IMR-90 (cell line): ENCODE data around the gene SOS1. TPM values are rescaled to one million over a fixed set of nuclear protein-coding genes. Genes with fewer than 3 reads are reported as not detected.

ENCODE experiments used
- ATAC-seq: fragments of 200-7000 bp; cut with Tn5 transposase; 2 replicates; pipeline ENCODE4 v1.9.1; 2020; ENCODE audit warnings: low read depth, mild to moderate bottlenecking, moderate library complexity
- BruUV-seq: library from RNA; stranded (reverse); fragments of 400-500 nt; replicated peaks from 2 replicates; lab custom pipeline; 2021; lab: Mats Ljungman, UMichigan
- CTCF ChIA-PET: fragments of 300-600 bp; formaldehyde crosslinking; extraction: SDS; loops from one replicate; lab custom pipeline; 2021; ENCODE audit warnings: antibody characterized with exemption; lab: Yijun Ruan, JAX
- POLR2A ChIA-PET: fragments of 300-600 bp; sonication (Branson Sonifier 250); formaldehyde crosslinking; loops from one replicate; lab custom pipeline; 2022; ENCODE audit warnings: antibody characterized with exemption; ENCODE audit not compliant: unreplicated experiment; lab: Charles Lee
- DNase-seq: peaks from one replicate; pipeline ENCODE4 v3.0.0; 2013
- H2AFZ ChIP-seq: replicated peaks from 2 replicates; pipeline ENCODE3; 2013; ENCODE audit warnings: low read length, mild to moderate bottlenecking; ENCODE audit not compliant: poor library complexity
- H2AK5ac ChIP-seq: 2 replicates; pipeline ENCODE4 v1.6.1; 2013; ENCODE audit warnings: low read depth, low read length, inconsistent platforms
- H2AK9ac ChIP-seq: replicated peaks from 2 replicates; pipeline ENCODE3; 2013; ENCODE audit warnings: mild to moderate bottlenecking, low read depth, low read length, moderate library complexity; ENCODE audit not compliant: poor library complexity
- H2BK120ac ChIP-seq: 2 replicates; pipeline ENCODE4 v1.6.1; 2013; ENCODE audit warnings: low read depth, low read length, inconsistent platforms
- H2BK15ac ChIP-seq: 3 replicates; pipeline ENCODE4 v1.6.1; 2013; ENCODE audit warnings: low read depth, low read length, inconsistent platforms
- H2BK20ac ChIP-seq: 2 replicates; pipeline ENCODE4 v1.6.1; 2013; ENCODE audit warnings: low read depth, mild to moderate bottlenecking, inconsistent platforms, low read length, moderate library complexity
- H2BK5ac ChIP-seq: 2 replicates; pipeline ENCODE4 v1.6.1; 2013; ENCODE audit warnings: mild to moderate bottlenecking, low read depth, low read length, inconsistent platforms; ENCODE audit not compliant: poor library complexity, severe bottlenecking
- H3K14ac ChIP-seq: replicated peaks from 2 replicates; pipeline ENCODE4 v1.6.1; 2013; ENCODE audit warnings: low read depth, low read length, inconsistent platforms
- H3K18ac ChIP-seq: 2 replicates; pipeline ENCODE4 v1.6.1; 2013; ENCODE audit warnings: low read depth, low read length, control low read depth
- H3K23ac ChIP-seq: 2 replicates; pipeline ENCODE4 v1.6.1; 2013; ENCODE audit warnings: low read depth, low read length, inconsistent platforms
- H3K27ac ChIP-seq: 2 replicates; pipeline ENCODE4 v1.5.1; 2013; ENCODE audit warnings: mild to moderate bottlenecking, control low read depth, low read length; ENCODE audit not compliant: insufficient read depth
- H3K27me3 ChIP-seq: 2 replicates; pipeline ENCODE4 v1.6.1; 2013; ENCODE audit warnings: low read length; ENCODE audit not compliant: control insufficient read depth, insufficient read depth
- H3K36me3 ChIP-seq: 2 replicates; pipeline ENCODE4 v1.6.1; 2013; ENCODE audit warnings: low read length, mixed read lengths; ENCODE audit not compliant: control insufficient read depth, insufficient read depth
- H3K4ac ChIP-seq: 2 replicates; pipeline ENCODE4 v1.6.1; 2013; ENCODE audit warnings: low read depth, low read length, inconsistent platforms
- H3K4me1 ChIP-seq: 2 replicates; pipeline ENCODE4 v1.6.1; 2013; ENCODE audit warnings: low read length, mixed read lengths; ENCODE audit not compliant: control insufficient read depth, insufficient read depth
- H3K4me2 ChIP-seq: 2 replicates; pipeline ENCODE4 v1.6.1; 2013; ENCODE audit warnings: low read depth, mild to moderate bottlenecking, control low read depth, low read length, moderate library complexity
- H3K4me3 ChIP-seq: 2 replicates; pipeline ENCODE4 v1.5.1; 2013; ENCODE audit warnings: low read depth, mild to moderate bottlenecking, control low read depth, low read length, moderate library complexity; ENCODE audit not compliant: insufficient read depth
- H3K56ac ChIP-seq: 2 replicates; pipeline ENCODE4 v1.6.1; 2013; ENCODE audit warnings: low read length, inconsistent platforms; ENCODE audit not compliant: insufficient read depth; ENCODE audit errors: extremely low read depth
- H3K79me1 ChIP-seq, 2 experiments: 2 replicates each; pipeline ENCODE4 v1.6.1; 2013; ENCODE audit warnings: low read length in 2 of 2, inconsistent platforms in 1 of 2, low read depth in 1 of 2
- H3K9ac ChIP-seq: 2 replicates; pipeline ENCODE4 v1.6.1; 2013; ENCODE audit warnings: low read depth, low read length, control low read depth
- H3K9me1 ChIP-seq: 2 replicates; pipeline ENCODE4 v1.6.1; 2013; ENCODE audit warnings: low read length, inconsistent platforms; ENCODE audit not compliant: insufficient read depth
- H3K9me3 ChIP-seq: 2 replicates; pipeline ENCODE4 v1.6.1; 2013; ENCODE audit warnings: low read length; ENCODE audit not compliant: control insufficient read depth, insufficient read depth
- H4K20me1 ChIP-seq: 2 replicates; pipeline ENCODE4 v1.6.1; 2013; ENCODE audit warnings: low read length, inconsistent platforms; ENCODE audit not compliant: insufficient read depth
- H4K5ac ChIP-seq: 2 replicates; pipeline ENCODE4 v1.6.1; 2013; ENCODE audit warnings: mild to moderate bottlenecking, low read depth, low read length, control low read depth
- H4K8ac ChIP-seq, 2 experiments: 2 replicates each; pipeline ENCODE4 v1.6.1; 2013; ENCODE audit warnings: low read depth in 2 of 2, low read length in 2 of 2, control low read depth in 1 of 2, inconsistent platforms in 1 of 2
- H4K91ac ChIP-seq: 2 replicates; pipeline ENCODE4 v1.6.1; 2013; ENCODE audit warnings: low read depth, low read length, inconsistent platforms; ENCODE audit not compliant: insufficient read depth
- CEBPB ChIP-seq: IDR thresholded peaks from 2 replicates; pipeline ENCODE4 v1.6.1; 2012; ENCODE audit warnings: low read depth, low read length, improper control_type of control experiment
- FOS ChIP-seq: fragments of 150-350 bp; IDR thresholded peaks from 2 replicates; pipeline ENCODE4 v1.6.1; 2016; ENCODE audit warnings: low read depth, low read length
- WGBS, 2 experiments: methylation state at CpG; one replicate each; pipeline versions ENCODE4 v1.1.5 to v1.1.7; 2013; ENCODE audit warnings: missing lambda C conversion rate in 2 of 2; ENCODE audit not compliant: insufficient read length in 1 of 2; ENCODE audit errors: extremely low coverage in 2 of 2; 5-methylcytosine and 5-hydroxymethylcytosine counted together
- dilution Hi-C: fragments of 300-500 bp; cut with HindIII; formaldehyde crosslinking; loops from one replicate; pipeline ENCODE4 v1.14.3; 2018; ENCODE audit warnings: low sequenced_read_pairs; ENCODE audit not compliant: unreplicated experiment
- in situ Hi-C: fragments of 300-500 bp; cut with MboI; formaldehyde crosslinking; loops from 3 replicates; pipeline ENCODE4 v1.14.3; 2019; ENCODE audit warnings: low sequenced_read_pairs, inconsistent platforms, mixed read lengths
- intact Hi-C: fragments of 100-400 bp; cut with micrococcal nuclease; formaldehyde crosslinking; loops from 2 replicates; pipeline ENCODE4 v1.10.0; 2022
- polyA plus RNA-seq, 3 experiments: library from polyadenylated mRNA; depleted of rRNA; stranded (reverse); fragments of >200 nt; gene quantifications; 2 replicates each; pipeline ENCODE4 v1.2.3, GENCODE V29; 2012; ENCODE audit warnings: low replicate concordance in 1 of 3
- total RNA-seq: library from RNA; depleted of rRNA; stranded (reverse); fragments of >200 nt; gene quantifications from 2 replicates; pipeline ENCODE4 v1.2.3, GENCODE V29; 2012

SOS1 gene
- total and polyA plus RNA-seq, 2 of the 4 experiments (the other 2 are of a cell fraction) = 8.2 to 11.2 TPM

DNA sequence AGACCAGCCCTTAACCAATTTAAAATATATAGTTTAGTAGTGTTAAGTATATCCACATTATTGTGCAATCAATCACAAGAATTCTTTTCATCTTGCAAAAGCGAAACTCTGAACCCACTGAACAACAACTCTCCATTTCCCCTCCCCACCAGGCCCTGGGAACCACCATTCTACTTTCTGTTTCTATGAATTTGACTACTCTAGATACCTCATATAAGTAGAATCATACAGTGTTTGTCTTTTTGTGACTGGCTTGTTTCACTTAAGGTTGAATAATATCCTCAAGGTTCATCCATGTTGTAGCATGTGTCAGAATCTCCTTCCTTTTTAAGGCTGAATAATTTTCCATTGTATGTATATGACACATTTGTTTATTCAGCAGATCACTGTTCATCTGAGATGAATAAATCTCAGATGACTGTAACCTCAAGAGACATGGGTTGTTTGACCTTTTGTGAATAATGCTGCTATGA lies 8.1 kb upstream of the SOS1 start:
- CTCF ChIA-PET = no interaction called here
- H4K5ac ChIP-seq = no peak overlapping the region
- no peaks in the 10 kb centered on the region for H3K36me3 ChIP-seq
- H3K56ac ChIP-seq = no peak overlapping the region
- no peak overlapping the region for H3K4ac ChIP-seq
- H3K9me3 ChIP-seq = no peaks in the 10 kb centered on the region
- BruUV-seq = no TSS peak
- H3K14ac ChIP-seq = no peak overlapping the region
- no peak overlapping the region for H2AK5ac ChIP-seq
- H3K23ac ChIP-seq = no peak overlapping the region
- no peaks in the 10 kb centered on the region for H4K20me1 ChIP-seq
- no peak for TF ChIP-seq FOS
- TF ChIP-seq CEBPB = peak; percentile 89
- H2BK120ac ChIP-seq = no peak overlapping the region
- H2BK15ac ChIP-seq = no peak overlapping the region
- DNase-seq (no peak), ATAC-seq (no peak)
- in situ Hi-C loops = no loop called here
- H3K4me3 ChIP-seq = no peak overlapping the region
- H3K9ac ChIP-seq = no peak overlapping the region
- no peak overlapping the region for H4K8ac ChIP-seq
- no peak overlapping the region for H3K27ac ChIP-seq
- no peak overlapping the region for H2AK9ac ChIP-seq
- no peak overlapping the region for H3K18ac ChIP-seq
- no peak overlapping the region for H2AFZ ChIP-seq
- H3K9me1 ChIP-seq = no peaks in the 10 kb centered on the region
- POLR2A ChIA-PET = no interaction called here
- dilution Hi-C loops = no loop called here
- H4K91ac ChIP-seq = no peak overlapping the region
- H3K4me1 ChIP-seq = no peaks in the 10 kb centered on the region; the same call in none of the 2 replicates
- WGBS, 2 experiments = no CpG with 5 or more reads among the region's 1 CpG
- H2BK20ac ChIP-seq = no peak overlapping the region
- intact Hi-C loops = no loop called here
- no peak overlapping the region for H2BK5ac ChIP-seq
- H3K79me1 ChIP-seq = peaks cover 0 to 7% of the 10 kb centered on the region in 2 experiments; a peak in 1 of 4 replicates
- H3K27me3 ChIP-seq = no peaks in the 10 kb centered on the region
- no peak overlapping the region for H3K4me2 ChIP-seq
